ENCODE results near the gene DNMBP. TPM values are rescaled to one million over a fixed set of nuclear protein-coding genes. Genes with fewer than 3 reads are reported as not detected.

DNMBP gene
- total RNA-seq, 1 experiment from 2014 or later: 19.7 TPM

- no peak for TF ChIP-seq EMX1 (CRISPR knock-in tag; IDR thresholded peaks at IDR 0.05)
- TF ChIP-seq ZNF317 (CRISPR knock-in tag; IDR thresholded peaks at IDR 0.05; ENCODE audit: borderline replicate concordance, low read depth): no peak
- no peak for TF ChIP-seq RELA (CRISPR knock-in tag; IDR thresholded peaks at IDR 0.05; ENCODE audit: borderline replicate concordance)
- TF ChIP-seq NR3C1 (CRISPR knock-in tag; conservative IDR thresholded peaks at IDR 0.05; ENCODE audit: low read depth): no peak
- no peak for TF ChIP-seq ZNF232 (CRISPR knock-in tag; IDR thresholded peaks at IDR 0.05)
- no peak for TF ChIP-seq ZNF532 (CRISPR knock-in tag; IDR thresholded peaks at IDR 0.05; ENCODE audit: borderline replicate concordance)
- no peak for TF ChIP-seq ZNF512 (CRISPR knock-in tag; IDR thresholded peaks at IDR 0.05; ENCODE audit: borderline replicate concordance)
- H3K36me3 Mint-ChIP-seq: peaks cover 94% of the 10 kb centered on the region
- no peak overlapping the region for H3K4me3 Mint-ChIP-seq
- ChIA-PET CTCF (no interaction called here), POLR2A (no interaction called here)
- H3K27ac Mint-ChIP-seq: no peak overlapping the region
- ATAC-seq (no peak), DNase-seq (ENCODE audit: low spot score) (no peak)
- H3K9me3 Mint-ChIP-seq: no peaks in the 10 kb centered on the region
- no peaks in the 10 kb centered on the region for H3K4me1 Mint-ChIP-seq
- no peaks in the 10 kb centered on the region for H3K27me3 Mint-ChIP-seq (ENCODE audit: low read depth)
Measured at GRCh38 chr10:99881371-99881770, 128.4 kb downstream of the DNMBP start.

- CTCF ChIA-PET: interaction anchor here (1.6 kb wide), 1 partner anchor 34 kb away, joined by 6 read pairs; no protein-coding TSS in a partner anchor
- Mint-ChIP-seq H3K36me3 (peaks cover 92% of the 10 kb centered on the region), H3K4me1 (no peaks in the 10 kb centered on the region), H3K9me3 (no peaks in the 10 kb centered on the region), H3K27me3 (ENCODE audit: low read depth) (no peaks in the 10 kb centered on the region), H3K27ac (peak overlapping the region; percentile 2; the same call in 1 of the 2 replicates), H3K4me3 (no peak overlapping the region)
- TF ChIP-seq SP1 (CRISPR knock-in tag; conservative IDR thresholded peaks at IDR 0.05): no peak
- DNase-seq (ENCODE audit: low spot score) (no peak), ATAC-seq (no peak)
- POLR2A ChIA-PET: no interaction called here
Measured at GRCh38 chr10:99880080-99880835, 129.5 kb downstream of the DNMBP start.

GRCh38 chr10:99875473-99875872 lies 134.3 kb downstream of the DNMBP start:
- no peak overlapping the region for H3K27ac Mint-ChIP-seq
- H3K36me3 Mint-ChIP-seq: peaks cover 48% of the 10 kb centered on the region
- POLR2A ChIA-PET: no interaction called here
- TF ChIP-seq TP53 (CRISPR knock-in tag; IDR thresholded peaks at IDR 0.05) (no peak), GRHL2 (CRISPR knock-in tag; IDR thresholded peaks at IDR 0.05; ENCODE audit: insufficient replicate concordance, severe bottlenecking) (no peak), NFE2L1 (CRISPR knock-in tag; IDR thresholded peaks at IDR 0.05) (no peak), AFF4 (CRISPR knock-in tag; IDR thresholded peaks at IDR 0.05; ENCODE audit: borderline replicate concordance) (no peak), ZNF671 (CRISPR knock-in tag; IDR thresholded peaks at IDR 0.05) (no peak), SOX15 (CRISPR knock-in tag; IDR thresholded peaks at IDR 0.05) (no peak), TCF7 (CRISPR knock-in tag; IDR thresholded peaks at IDR 0.05; ENCODE audit: low read depth) (no peak), CDX4 (CRISPR knock-in tag; IDR thresholded peaks at IDR 0.05; ENCODE audit: borderline replicate concordance) (no peak), ATF2 (CRISPR knock-in tag; IDR thresholded peaks at IDR 0.05; ENCODE audit: borderline replicate concordance, low read depth) (no peak), SMAD4 (CRISPR knock-in tag; IDR thresholded peaks at IDR 0.05) (no peak), TEAD1 (CRISPR knock-in tag; IDR thresholded peaks at IDR 0.05) (no peak), FOXP1 (CRISPR knock-in tag; IDR thresholded peaks at IDR 0.05; ENCODE audit: borderline replicate concordance) (no peak)

More at GRCh38 chr10:99875473-99875872, 134.3 kb downstream of the DNMBP start:
- H3K4me3 Mint-ChIP-seq: no peak overlapping the region
- no peaks in the 10 kb centered on the region for H3K27me3 Mint-ChIP-seq (ENCODE audit: low read depth)
- no peaks in the 10 kb centered on the region for H3K4me1 Mint-ChIP-seq
- DNase-seq (ENCODE audit: low spot score) (no peak), ATAC-seq (no peak)
- CTCF ChIA-PET: interaction anchor here (0.8 to 1.5 kb wide), 4 partner anchors 15 to 170 kb away, joined by 3 to 8 read pairs (median 3); partner anchors contain the start of gene DNMBP
- H3K9me3 Mint-ChIP-seq: no peaks in the 10 kb centered on the region
